SK-N-SH (cell line): ENCODE results near the gene FEM1C.

Experiments used
- EP300 ChIP-seq, 2 experiments: IDR thresholded peaks; 2 replicates each; pipeline versions ENCODE4 v1.4.0 to v1.6.1; 2012; ENCODE audit warnings: borderline replicate concordance in 1 of 2, low read depth in 1 of 2, low read length in 1 of 2
- EZH2phosphoT487 ChIP-seq: fragments of 200-600 bp; sonication (generic); IDR thresholded peaks from 2 replicates; pipeline ENCODE4 v1.6.1; 2017; ENCODE audit warnings: low read depth, mixed run types, mild to moderate bottlenecking, antibody characterized with exemption, moderate library complexity, borderline replicate concordance
- FOXJ3 ChIP-seq: sonication (generic); formaldehyde crosslinking; IDR thresholded peaks from 2 replicates; pipeline ENCODE4 v1.5.1; 2020; ENCODE audit warnings: mild to moderate bottlenecking, missing genetic modification reagents
- YY1 ChIP-seq: IDR thresholded peaks from 2 replicates; pipeline ENCODE4 v1.4.0; 2012; ENCODE audit warnings: low read depth, mild to moderate bottlenecking
- TF ChIP-seq, protein P1 (sequence below): fragments of 200-600 bp; sonication (generic); IDR thresholded peaks from 2 replicates; pipeline ENCODE4 v1.6.1; 2017; ENCODE audit warnings: antibody characterized with exemption, mild to moderate bottlenecking, moderate library complexity
- TF ChIP-seq, protein P2 (sequence below): IDR thresholded peaks from 2 replicates; pipeline ENCODE4 v1.4.0; 2012; ENCODE audit warnings: low read depth
- TF ChIP-seq, protein P3 (sequence below): fragments of 150-350 bp; IDR thresholded peaks from 2 replicates; pipeline ENCODE4 v1.6.1; 2016; ENCODE audit warnings: mild to moderate bottlenecking, low read depth, low read length

DNA sequence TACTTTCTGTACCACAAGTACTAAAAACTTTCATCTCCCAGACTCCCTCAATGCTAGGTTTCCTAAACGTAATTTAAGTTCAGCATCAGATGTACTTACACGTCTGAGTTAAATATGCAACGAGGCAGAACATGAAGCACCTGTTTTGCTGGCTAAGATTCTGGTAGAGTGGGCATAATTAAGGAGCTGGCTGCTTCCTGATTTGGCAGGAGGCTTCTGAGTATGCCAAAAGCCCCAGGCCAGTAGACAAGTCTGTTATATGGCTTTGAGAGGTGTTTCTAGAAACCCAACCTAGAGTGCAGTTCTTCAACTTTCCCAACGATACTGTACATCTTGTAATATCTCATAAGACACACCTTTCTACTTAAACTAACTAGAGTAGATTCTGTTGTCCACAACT lies 44.1 kb upstream of the FEM1C start:
- TF ChIP-seq, protein P1, sequence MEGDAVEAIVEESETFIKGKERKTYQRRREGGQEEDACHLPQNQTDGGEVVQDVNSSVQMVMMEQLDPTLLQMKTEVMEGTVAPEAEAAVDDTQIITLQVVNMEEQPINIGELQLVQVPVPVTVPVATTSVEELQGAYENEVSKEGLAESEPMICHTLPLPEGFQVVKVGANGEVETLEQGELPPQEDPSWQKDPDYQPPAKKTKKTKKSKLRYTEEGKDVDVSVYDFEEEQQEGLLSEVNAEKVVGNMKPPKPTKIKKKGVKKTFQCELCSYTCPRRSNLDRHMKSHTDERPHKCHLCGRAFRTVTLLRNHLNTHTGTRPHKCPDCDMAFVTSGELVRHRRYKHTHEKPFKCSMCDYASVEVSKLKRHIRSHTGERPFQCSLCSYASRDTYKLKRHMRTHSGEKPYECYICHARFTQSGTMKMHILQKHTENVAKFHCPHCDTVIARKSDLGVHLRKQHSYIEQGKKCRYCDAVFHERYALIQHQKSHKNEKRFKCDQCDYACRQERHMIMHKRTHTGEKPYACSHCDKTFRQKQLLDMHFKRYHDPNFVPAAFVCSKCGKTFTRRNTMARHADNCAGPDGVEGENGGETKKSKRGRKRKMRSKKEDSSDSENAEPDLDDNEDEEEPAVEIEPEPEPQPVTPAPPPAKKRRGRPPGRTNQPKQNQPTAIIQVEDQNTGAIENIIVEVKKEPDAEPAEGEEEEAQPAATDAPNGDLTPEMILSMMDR = no peak
- TF ChIP-seq YY1 = no peak
- TF ChIP-seq EP300 (IDR thresholded peaks at IDR 0.05; ENCODE audit: borderline replicate concordance in 1 of 2, low read depth in 1 of 2, low read length in 1 of 2) = no peak
- TF ChIP-seq, protein P2, sequence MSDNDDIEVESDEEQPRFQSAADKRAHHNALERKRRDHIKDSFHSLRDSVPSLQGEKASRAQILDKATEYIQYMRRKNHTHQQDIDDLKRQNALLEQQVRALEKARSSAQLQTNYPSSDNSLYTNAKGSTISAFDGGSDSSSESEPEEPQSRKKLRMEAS = no peak
- TF ChIP-seq FOXJ3 (CRISPR knock-in tag) = no peak
- TF ChIP-seq, protein P3, sequence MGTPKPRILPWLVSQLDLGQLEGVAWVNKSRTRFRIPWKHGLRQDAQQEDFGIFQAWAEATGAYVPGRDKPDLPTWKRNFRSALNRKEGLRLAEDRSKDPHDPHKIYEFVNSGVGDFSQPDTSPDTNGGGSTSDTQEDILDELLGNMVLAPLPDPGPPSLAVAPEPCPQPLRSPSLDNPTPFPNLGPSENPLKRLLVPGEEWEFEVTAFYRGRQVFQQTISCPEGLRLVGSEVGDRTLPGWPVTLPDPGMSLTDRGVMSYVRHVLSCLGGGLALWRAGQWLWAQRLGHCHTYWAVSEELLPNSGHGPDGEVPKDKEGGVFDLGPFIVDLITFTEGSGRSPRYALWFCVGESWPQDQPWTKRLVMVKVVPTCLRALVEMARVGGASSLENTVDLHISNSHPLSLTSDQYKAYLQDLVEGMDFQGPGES = no peak
- TF ChIP-seq EZH2phosphoT487 = no peak
